ENCODE results near the gene INTS4. TPM values are rescaled to one million over a fixed set of nuclear protein-coding genes. Genes with fewer than 3 reads are reported as not detected.

The INTS4 gene
- total RNA-seq, 2 experiments from 2014 or later, result 50.6 to 57.0 TPM

GRCh38 chr11:78034623-78035022, 40.2 kb upstream of the INTS4 start:
- Histone ChIP-seq H3K4me3 (ENCODE audit: low read depth, low read length, poor library complexity, severe bottlenecking) (no peak overlapping the region), H3K4me2 (ENCODE audit: low read length) (no peak overlapping the region), H3K27ac (ENCODE audit: low read depth, low read length, poor library complexity, severe bottlenecking) (no peak overlapping the region), H2AFZ (ENCODE audit: low read length) (no peak overlapping the region; the same call in 1 of the 2 replicates), H3K79me2 (ENCODE audit: insufficient read depth, low read depth, low read length) (no peaks in the 10 kb centered on the region), H3K9me3 (ENCODE audit: low read length) (no peaks in the 10 kb centered on the region), H3K9me2 (ENCODE audit: insufficient read depth, low read length) (no peaks in the 10 kb centered on the region), H3K4me1 (ENCODE audit: insufficient read depth, low read length, poor library complexity, severe bottlenecking) (no peaks in the 10 kb centered on the region), H3K36me3 (ENCODE audit: insufficient read depth, low read length) (no peaks in the 10 kb centered on the region), H4K20me1 (ENCODE audit: insufficient read depth, low read length) (no peaks in the 10 kb centered on the region)
- ChIA-PET CTCF (ENCODE audit: unreplicated experiment) (interaction anchor here (0.6 kb wide), 1 partner anchor 892 kb away, joined by 3 read pairs; no protein-coding TSS in a partner anchor), POLR2A (interaction anchor here (0.6 to 0.8 kb wide), 2 partner anchors 10 to 1145 kb away, joined by 3 read pairs; no protein-coding TSS in a partner anchor)
- intact Hi-C loops (cut with micrococcal nuclease; ENCODE audit: unreplicated experiment), result no loop called here
- TF ChIP-seq CTCF (conservative IDR thresholded peaks at IDR 0.05; ENCODE audit: low read length), result 0 out of 2 replicates have a peak, but pooled peaks have one; percentile 21
- TF ChIP-seq EZH2phosphoT487 (IDR thresholded peaks at IDR 0.05; ENCODE audit: borderline replicate concordance, low read depth, low read length), result no peak
- no peak for DNase-seq (ENCODE audit: low spot score)
- BruUV-seq (replicated peaks), result no TSS peak

GRCh38 chr11:78033040-78033439, 38.6 kb upstream of the INTS4 start:
- Histone ChIP-seq H4K20me1 (ENCODE audit: insufficient read depth, low read length) (no peaks in the 10 kb centered on the region), H3K79me2 (ENCODE audit: insufficient read depth, low read depth, low read length) (no peaks in the 10 kb centered on the region), H2AFZ (ENCODE audit: low read length) (no peak overlapping the region), H3K4me3 (ENCODE audit: low read depth, low read length, poor library complexity, severe bottlenecking) (no peak overlapping the region), H3K4me2 (ENCODE audit: low read length) (no peak overlapping the region), H3K36me3 (ENCODE audit: insufficient read depth, low read length) (no peaks in the 10 kb centered on the region), H3K9me3 (ENCODE audit: low read length) (no peaks in the 10 kb centered on the region), H3K9me2 (ENCODE audit: insufficient read depth, low read length) (no peaks in the 10 kb centered on the region), H3K4me1 (ENCODE audit: insufficient read depth, low read length, poor library complexity, severe bottlenecking) (no peaks in the 10 kb centered on the region), H3K27ac (ENCODE audit: low read depth, low read length, poor library complexity, severe bottlenecking) (no peak overlapping the region)
- no peak for DNase-seq (ENCODE audit: low spot score)
- ChIA-PET CTCF (ENCODE audit: unreplicated experiment) (interaction anchor here (0.6 kb wide), 1 partner anchor 12 kb away, joined by 3 read pairs; no protein-coding TSS in a partner anchor), POLR2A (interaction anchor here (0.6 to 0.7 kb wide), 2 partner anchors 21 to 265 kb away, joined by 3 read pairs; no protein-coding TSS in a partner anchor)
- TF ChIP-seq EZH2phosphoT487 (IDR thresholded peaks at IDR 0.05; ENCODE audit: borderline replicate concordance, low read depth, low read length) (no peak), CTCF (conservative IDR thresholded peaks at IDR 0.05; ENCODE audit: low read length) (no peak)
- no TSS peak for BruUV-seq (replicated peaks)
- intact Hi-C loops (cut with micrococcal nuclease; ENCODE audit: unreplicated experiment), result no loop called here

GRCh38 chr11:78032090-78032489, 37.6 kb upstream of the INTS4 start:
- H3K79me2 ChIP-seq (ENCODE audit: insufficient read depth, low read depth, low read length), result no peaks in the 10 kb centered on the region
- intact Hi-C loops (cut with micrococcal nuclease; ENCODE audit: unreplicated experiment), result no loop called here
- ChIA-PET CTCF (ENCODE audit: unreplicated experiment) (no interaction called here), POLR2A (interaction anchor here (1.2 kb wide), 1 partner anchor 51 kb away, joined by 4 read pairs; no protein-coding TSS in a partner anchor)
- no peaks in the 10 kb centered on the region for H3K4me1 ChIP-seq (ENCODE audit: insufficient read depth, low read length, poor library complexity, severe bottlenecking)
- no peaks in the 10 kb centered on the region for H3K36me3 ChIP-seq (ENCODE audit: insufficient read depth, low read length)
- H3K27ac ChIP-seq (ENCODE audit: low read depth, low read length, poor library complexity, severe bottlenecking), result no peak overlapping the region
- H3K4me3 ChIP-seq (ENCODE audit: low read depth, low read length, poor library complexity, severe bottlenecking), result no peak overlapping the region
- no peaks in the 10 kb centered on the region for H4K20me1 ChIP-seq (ENCODE audit: insufficient read depth, low read length)
- no peaks in the 10 kb centered on the region for H3K9me3 ChIP-seq (ENCODE audit: low read length)
- no peak overlapping the region for H2AFZ ChIP-seq (ENCODE audit: low read length)
- H3K4me2 ChIP-seq (ENCODE audit: low read length), result no peak overlapping the region
- TF ChIP-seq CTCF (conservative IDR thresholded peaks at IDR 0.05; ENCODE audit: low read length) (no peak), EZH2phosphoT487 (IDR thresholded peaks at IDR 0.05; ENCODE audit: borderline replicate concordance, low read depth, low read length) (no peak)
- BruUV-seq (replicated peaks), result no TSS peak
- no peak for DNase-seq (ENCODE audit: low spot score)
- no peaks in the 10 kb centered on the region for H3K9me2 ChIP-seq (ENCODE audit: insufficient read depth, low read length)
